ENCODE results near the gene FAAP100. TPM values are rescaled to one million over a fixed set of nuclear protein-coding genes. Genes with fewer than 3 reads are reported as not detected.

The FAAP100 gene
- total and polyA plus RNA-seq, 2 experiments from 2014 or later, result 51.2 to 65.6 TPM

DNA sequence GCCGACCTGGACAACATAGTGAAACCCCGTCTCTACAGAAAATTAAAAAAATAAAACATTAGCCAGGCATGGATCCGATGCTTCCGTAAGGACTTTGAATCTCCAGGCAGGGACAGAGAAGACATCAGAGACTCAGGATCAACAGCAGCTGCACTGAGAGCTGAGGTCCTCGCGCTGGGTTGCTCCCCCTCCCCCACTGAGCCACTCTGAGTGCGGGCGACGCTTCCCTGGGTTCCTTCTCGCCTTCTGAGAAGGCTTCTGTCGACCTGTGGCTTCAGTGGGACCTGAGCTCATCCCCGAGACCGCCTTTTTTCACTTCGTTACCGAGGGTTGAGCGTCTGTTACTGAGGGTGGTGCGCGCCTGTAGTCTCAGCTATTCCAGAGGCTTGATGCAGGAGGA, 60.0 kb downstream of the FAAP100 start:
- H3K9me3 ChIP-seq (ENCODE audit: low read depth), result no peaks in the 10 kb centered on the region
- no peaks in the 10 kb centered on the region for H3K4me1 ChIP-seq (ENCODE audit: low read depth)
- no peaks in the 10 kb centered on the region for H3K36me3 ChIP-seq
- TF ChIP-seq, protein P1, sequence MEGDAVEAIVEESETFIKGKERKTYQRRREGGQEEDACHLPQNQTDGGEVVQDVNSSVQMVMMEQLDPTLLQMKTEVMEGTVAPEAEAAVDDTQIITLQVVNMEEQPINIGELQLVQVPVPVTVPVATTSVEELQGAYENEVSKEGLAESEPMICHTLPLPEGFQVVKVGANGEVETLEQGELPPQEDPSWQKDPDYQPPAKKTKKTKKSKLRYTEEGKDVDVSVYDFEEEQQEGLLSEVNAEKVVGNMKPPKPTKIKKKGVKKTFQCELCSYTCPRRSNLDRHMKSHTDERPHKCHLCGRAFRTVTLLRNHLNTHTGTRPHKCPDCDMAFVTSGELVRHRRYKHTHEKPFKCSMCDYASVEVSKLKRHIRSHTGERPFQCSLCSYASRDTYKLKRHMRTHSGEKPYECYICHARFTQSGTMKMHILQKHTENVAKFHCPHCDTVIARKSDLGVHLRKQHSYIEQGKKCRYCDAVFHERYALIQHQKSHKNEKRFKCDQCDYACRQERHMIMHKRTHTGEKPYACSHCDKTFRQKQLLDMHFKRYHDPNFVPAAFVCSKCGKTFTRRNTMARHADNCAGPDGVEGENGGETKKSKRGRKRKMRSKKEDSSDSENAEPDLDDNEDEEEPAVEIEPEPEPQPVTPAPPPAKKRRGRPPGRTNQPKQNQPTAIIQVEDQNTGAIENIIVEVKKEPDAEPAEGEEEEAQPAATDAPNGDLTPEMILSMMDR (IDR thresholded peaks at IDR 0.05; ENCODE audit: low read depth, low read length), result no peak
- H3K27me3 ChIP-seq, result no peaks in the 10 kb centered on the region
- H3K4me3 ChIP-seq, result no peak overlapping the region
- H3K27ac ChIP-seq, result no peak overlapping the region
- DNase-seq (ENCODE audit: low read depth in 1 of 2, low spot score in 1 of 2), result no peak

DNA sequence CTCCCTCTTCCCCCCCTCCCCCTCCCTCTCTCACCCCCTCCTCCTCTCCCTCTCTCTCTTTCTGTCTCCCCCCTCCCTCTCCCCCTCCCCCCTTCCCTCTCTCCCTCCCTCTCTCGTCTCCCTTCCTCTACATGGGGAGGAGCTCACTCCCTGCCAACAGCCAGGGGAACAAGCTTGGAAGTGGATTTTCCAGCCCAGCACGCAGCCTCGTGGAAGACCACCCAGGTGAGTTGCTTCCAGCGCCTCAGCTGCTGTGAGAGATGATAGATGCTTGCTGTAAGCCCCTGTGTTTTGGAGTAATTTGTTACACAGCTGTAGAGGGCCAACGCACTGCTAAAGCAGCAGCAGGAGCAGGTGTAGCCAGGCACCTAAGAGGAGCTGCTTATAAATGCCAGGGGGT, 60.4 kb downstream of the FAAP100 start:
- TF ChIP-seq, protein P1 (IDR thresholded peaks at IDR 0.05; ENCODE audit: low read depth, low read length), result no peak
- Histone ChIP-seq H3K27ac (no peak overlapping the region), H3K27me3 (no peaks in the 10 kb centered on the region), H3K4me3 (no peak overlapping the region), H3K9me3 (ENCODE audit: low read depth) (no peaks in the 10 kb centered on the region), H3K4me1 (ENCODE audit: low read depth) (no peaks in the 10 kb centered on the region), H3K36me3 (no peaks in the 10 kb centered on the region)
- DNase-seq (ENCODE audit: low read depth in 1 of 2, low spot score in 1 of 2), result no peak

DNA sequence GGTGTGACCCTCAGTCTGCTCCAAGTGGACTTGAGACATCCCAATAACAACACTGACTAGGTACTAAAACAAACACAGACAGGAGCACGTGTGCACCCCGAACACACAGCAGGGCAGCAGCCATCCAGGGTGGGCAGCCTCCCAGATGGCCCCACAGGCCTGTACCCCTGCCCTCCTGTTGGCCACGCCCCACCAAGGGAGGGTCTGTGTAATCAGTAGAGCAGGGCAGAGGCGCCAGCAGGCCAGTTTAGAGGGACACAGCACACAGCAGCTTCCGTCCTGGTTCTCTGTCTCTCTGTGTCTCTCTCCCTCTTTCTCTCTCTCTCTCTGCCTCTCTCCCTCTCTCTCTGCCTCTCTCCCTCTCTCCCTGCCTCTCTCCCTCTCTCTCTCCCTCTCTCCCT, 61.0 kb downstream of the FAAP100 start:
- TF ChIP-seq, protein P1 (IDR thresholded peaks at IDR 0.05; ENCODE audit: low read depth, low read length), result no peak
- Histone ChIP-seq H3K9me3 (ENCODE audit: low read depth) (no peaks in the 10 kb centered on the region), H3K27ac (no peak overlapping the region), H3K4me1 (ENCODE audit: low read depth) (no peaks in the 10 kb centered on the region), H3K36me3 (no peaks in the 10 kb centered on the region), H3K27me3 (no peaks in the 10 kb centered on the region), H3K4me3 (no peak overlapping the region)
- no peak for DNase-seq (ENCODE audit: low read depth in 1 of 2, low spot score in 1 of 2)

DNA sequence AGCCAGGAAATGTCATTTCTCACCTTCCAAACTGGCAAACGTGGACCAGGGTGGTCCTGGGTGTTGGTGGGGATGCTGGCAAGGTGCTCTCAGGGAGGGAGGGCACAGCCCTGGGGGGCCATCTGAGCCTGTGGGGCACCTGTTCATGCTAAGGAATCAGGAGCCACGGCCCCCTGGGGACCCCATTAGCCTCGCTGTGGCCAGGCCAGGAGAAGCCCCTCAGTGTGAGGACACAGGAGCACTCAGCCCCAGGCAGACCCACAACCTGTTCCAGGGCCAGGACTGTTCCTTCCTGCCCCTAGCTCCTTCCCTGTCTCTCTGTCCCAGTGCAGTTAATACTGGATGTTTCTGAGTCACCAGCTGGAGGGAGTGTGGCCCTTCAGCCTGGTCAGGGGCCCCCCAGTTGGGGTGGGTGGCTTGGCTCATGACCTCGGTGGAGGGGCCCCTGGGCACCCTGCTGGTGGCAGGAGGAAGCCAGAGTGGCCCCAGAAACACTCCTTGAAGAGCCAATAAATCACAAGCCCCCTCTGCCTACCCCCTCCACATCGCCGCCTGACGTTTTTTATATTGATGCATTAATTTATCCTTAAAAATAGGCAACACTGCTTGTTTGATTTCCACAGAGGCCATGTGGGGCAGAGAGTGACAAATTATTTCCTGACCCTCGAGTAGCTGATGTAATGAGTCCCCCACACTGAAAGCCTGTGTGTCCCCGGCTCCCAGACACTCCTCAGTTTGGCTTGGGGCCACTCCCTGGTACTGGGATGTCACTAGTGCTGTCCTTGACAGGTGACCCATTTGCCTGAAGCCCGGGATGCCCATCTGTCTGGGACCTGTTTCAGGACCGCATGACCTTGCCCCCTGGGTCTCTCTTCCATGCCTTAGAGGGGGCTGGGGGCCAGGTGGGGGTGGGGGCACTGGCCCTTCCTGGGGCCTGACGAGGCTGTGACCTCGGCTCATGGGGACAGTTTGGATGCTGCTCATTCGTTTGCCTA, 61.9 kb downstream of the FAAP100 start:
- no peaks in the 10 kb centered on the region for H3K9me3 ChIP-seq (ENCODE audit: low read depth)
- no peaks in the 10 kb centered on the region for H3K36me3 ChIP-seq
- H3K4me1 ChIP-seq (ENCODE audit: low read depth), result no peaks in the 10 kb centered on the region
- no peak overlapping the region for H3K4me3 ChIP-seq
- DNase-seq (ENCODE audit: low read depth in 1 of 2, low spot score in 1 of 2), result no peak
- H3K27me3 ChIP-seq, result no peaks in the 10 kb centered on the region
- H3K27ac ChIP-seq, result no peak overlapping the region
- TF ChIP-seq, protein P1 (IDR thresholded peaks at IDR 0.05; ENCODE audit: low read depth, low read length), result no peak

Other genes with a start within 250 kb of the FAAP100 start
- 27.1 and 47.3 TPM in 2 replicates for gene BAHCC1, start 156.9 kb downstream of the FAAP100 start, total RNA-seq
- gene BAHCC1, start 156.9 kb downstream of the FAAP100 start, polyA plus RNA-seq, result 20.0 and 20.3 TPM in 2 replicates
- 2,244 and 2,883 TPM in 2 replicates for gene ACTG1, start 39.6 kb downstream of the FAAP100 start, total RNA-seq
- 1,007 and 1,036 TPM in 2 replicates for gene ACTG1, start 39.6 kb downstream of the FAAP100 start, polyA plus RNA-seq
- gene FSCN2, start 24.0 kb downstream of the FAAP100 start, total RNA-seq, result 9.0 and 11.3 TPM in 2 replicates
- 1.5 and 2.4 TPM in 2 replicates for gene FSCN2, start 24.0 kb downstream of the FAAP100 start, polyA plus RNA-seq
- 51.4 and 51.5 TPM in 2 replicates for gene NPLOC4, start 84.8 kb upstream of the FAAP100 start, total RNA-seq
- gene NPLOC4, start 84.8 kb upstream of the FAAP100 start, polyA plus RNA-seq, result 53.8 and 58.9 TPM in 2 replicates
- gene TSPAN10, start 84.8 kb upstream of the FAAP100 start, total RNA-seq, result 5.0 TPM in 2 replicates
- 4.0 and 5.8 TPM in 2 replicates for gene TSPAN10, start 84.8 kb upstream of the FAAP100 start, polyA plus RNA-seq
- 0.32 and 1.8 TPM in 2 replicates for gene PDE6G, start 104.2 kb upstream of the FAAP100 start, total RNA-seq
- 0.85 and 2.3 TPM in 2 replicates for gene PDE6G, start 104.2 kb upstream of the FAAP100 start, polyA plus RNA-seq
- 100 and 130 TPM in 2 replicates for gene OXLD1, start 114.3 kb upstream of the FAAP100 start, total RNA-seq
- gene OXLD1, start 114.3 kb upstream of the FAAP100 start, polyA plus RNA-seq, result 85.5 and 104 TPM in 2 replicates
- gene CCDC137, start 114.4 kb upstream of the FAAP100 start, total RNA-seq, result 16.9 and 20.1 TPM in 2 replicates
- 23.2 and 23.4 TPM in 2 replicates for gene CCDC137, start 114.4 kb upstream of the FAAP100 start, polyA plus RNA-seq
- 44.3 and 58.3 TPM in 2 replicates for gene ARL16, start 131.4 kb upstream of the FAAP100 start, total RNA-seq
- 92.0 and 109 TPM in 2 replicates for gene ARL16, start 131.4 kb upstream of the FAAP100 start, polyA plus RNA-seq
- 86.1 and 107 TPM in 2 replicates for gene HGS, start 131.7 kb upstream of the FAAP100 start, total RNA-seq
- 108 and 109 TPM in 2 replicates for gene HGS, start 131.7 kb upstream of the FAAP100 start, polyA plus RNA-seq
- gene MRPL12, start 151.0 kb upstream of the FAAP100 start, total RNA-seq, result 45.0 and 47.5 TPM in 2 replicates
- gene MRPL12, start 151.0 kb upstream of the FAAP100 start, polyA plus RNA-seq, result 187 and 222 TPM in 2 replicates
- 29.3 and 38.5 TPM in 2 replicates for gene SLC25A10, start 159.9 kb upstream of the FAAP100 start, total RNA-seq
- 34.9 and 52.2 TPM in 2 replicates for gene SLC25A10, start 159.9 kb upstream of the FAAP100 start, polyA plus RNA-seq